Measurements from ENCODE around the gene OASL.

The OASL gene

GRCh38 chr12:121064116-121064515 is 25.1 kb upstream of the OASL start:
- no peak overlapping the region for H2AFZ ChIP-seq (ENCODE audit: low read length)
- H3K4me3 ChIP-seq (ENCODE audit: low read length, poor library complexity, severe bottlenecking): no peak overlapping the region
- H3K9me3 ChIP-seq (ENCODE audit: insufficient read depth, low read depth, low read length): no peaks in the 10 kb centered on the region
- no peaks in the 10 kb centered on the region for H3F3A ChIP-seq (ENCODE audit: low read depth)
- no peaks in the 10 kb centered on the region for H3K27me3 ChIP-seq (ENCODE audit: insufficient read depth, low read length, poor library complexity, severe bottlenecking)
- H3K79me2 ChIP-seq (ENCODE audit: insufficient read depth, low read length): no peaks in the 10 kb centered on the region
- H4K20me1 ChIP-seq (ENCODE audit: insufficient read depth, low read length, poor library complexity, severe bottlenecking): no peaks in the 10 kb centered on the region
- H3K4me1 ChIP-seq (ENCODE audit: insufficient read depth, low read length, poor library complexity, severe bottlenecking): peaks cover 8% of the 10 kb centered on the region
- TF ChIP-seq EZH2phosphoT487 (IDR thresholded peaks at IDR 0.05; ENCODE audit: borderline replicate concordance) (no peak), CTCF (conservative IDR thresholded peaks at IDR 0.05; ENCODE audit: low read length) (no peak)
- no peaks in the 10 kb centered on the region for H3K36me3 ChIP-seq (ENCODE audit: insufficient read depth, low read length)
- H3K4me2 ChIP-seq (ENCODE audit: low read depth, low read length, poor library complexity, severe bottlenecking): no peak overlapping the region
- H3K9me2 ChIP-seq (replicated peaks; ENCODE audit: low read depth, low read length): no peaks in the 10 kb centered on the region
- no peak overlapping the region for H3K9ac ChIP-seq (ENCODE audit: low read depth, low read length, poor library complexity, severe bottlenecking)

DNA sequence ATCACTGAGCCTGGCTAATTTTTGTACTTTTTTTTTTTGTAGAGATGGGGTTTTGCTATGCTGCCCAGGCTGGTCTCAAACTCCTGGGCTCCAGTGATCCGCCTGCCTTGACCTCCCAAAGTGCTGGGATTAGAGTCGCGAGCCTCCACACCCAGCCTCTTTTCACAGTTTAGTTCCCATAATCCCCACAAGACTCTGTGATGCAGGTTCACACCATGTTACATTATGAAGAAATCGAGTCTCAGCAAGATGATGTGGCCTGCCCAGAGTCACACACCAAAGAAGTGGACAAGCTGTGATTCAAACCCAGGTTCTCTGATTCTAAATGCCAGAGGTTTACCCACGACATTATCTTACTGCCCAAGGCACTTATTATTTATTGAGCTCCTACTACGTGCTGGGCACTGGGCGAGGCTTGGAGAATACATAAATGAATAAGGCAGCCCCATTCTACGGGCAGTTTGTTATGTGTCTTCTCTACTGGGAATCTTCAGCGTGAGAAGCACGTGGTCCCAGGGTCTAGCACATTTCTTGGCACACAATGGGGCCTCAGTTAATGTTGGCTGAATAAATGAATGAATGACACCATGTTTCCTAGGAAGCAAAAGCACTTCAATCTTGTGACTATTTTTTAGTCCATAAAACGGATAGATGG is 23.5 kb upstream of the OASL start:
- Histone ChIP-seq H3K9me2 (replicated peaks; ENCODE audit: low read depth, low read length) (no peaks in the 10 kb centered on the region), H3K79me2 (ENCODE audit: insufficient read depth, low read length) (no peaks in the 10 kb centered on the region), H3K4me1 (ENCODE audit: insufficient read depth, low read length, poor library complexity, severe bottlenecking) (peaks cover 8% of the 10 kb centered on the region), H3K9ac (ENCODE audit: low read depth, low read length, poor library complexity, severe bottlenecking) (no peak overlapping the region), H3F3A (ENCODE audit: low read depth) (no peaks in the 10 kb centered on the region), H4K20me1 (ENCODE audit: insufficient read depth, low read length, poor library complexity, severe bottlenecking) (no peaks in the 10 kb centered on the region), H3K4me3 (ENCODE audit: low read length, poor library complexity, severe bottlenecking) (no peak overlapping the region), H2AFZ (ENCODE audit: low read length) (no peak overlapping the region), H3K36me3 (ENCODE audit: insufficient read depth, low read length) (no peaks in the 10 kb centered on the region), H3K27me3 (ENCODE audit: insufficient read depth, low read length, poor library complexity, severe bottlenecking) (no peaks in the 10 kb centered on the region), H3K4me2 (ENCODE audit: low read depth, low read length, poor library complexity, severe bottlenecking) (no peak overlapping the region), H3K9me3 (ENCODE audit: insufficient read depth, low read depth, low read length) (no peaks in the 10 kb centered on the region)
- TF ChIP-seq EZH2phosphoT487 (IDR thresholded peaks at IDR 0.05; ENCODE audit: borderline replicate concordance): no peak
- TF ChIP-seq CTCF (conservative IDR thresholded peaks at IDR 0.05; ENCODE audit: low read length): no peak

DNA sequence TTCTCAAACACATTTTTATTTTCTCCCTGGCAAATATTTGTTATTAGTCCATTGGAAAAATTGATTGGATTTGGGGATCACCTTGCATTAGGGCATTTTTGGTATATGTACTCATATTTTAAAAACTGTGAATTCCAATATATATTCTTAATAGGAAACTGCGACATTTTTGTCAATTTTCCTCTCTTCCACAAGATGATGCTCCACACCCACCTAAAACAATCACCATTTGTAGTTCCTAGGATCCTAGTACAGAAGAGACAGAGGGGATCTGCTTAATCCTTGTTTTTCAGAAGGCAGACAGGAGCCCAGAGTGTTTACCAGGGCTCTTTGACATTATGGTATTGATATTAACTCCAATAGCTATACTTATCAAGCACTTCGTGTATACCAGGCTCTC is 22.8 kb upstream of the OASL start:
- H3K9me2 ChIP-seq (replicated peaks; ENCODE audit: low read depth, low read length): no peaks in the 10 kb centered on the region
- no peak overlapping the region for H3K4me2 ChIP-seq (ENCODE audit: low read depth, low read length, poor library complexity, severe bottlenecking)
- TF ChIP-seq EZH2phosphoT487 (IDR thresholded peaks at IDR 0.05; ENCODE audit: borderline replicate concordance) (no peak), CTCF (conservative IDR thresholded peaks at IDR 0.05; ENCODE audit: low read length) (peak; percentile 80)
- no peak overlapping the region for H3K9ac ChIP-seq (ENCODE audit: low read depth, low read length, poor library complexity, severe bottlenecking)
- H2AFZ ChIP-seq (ENCODE audit: low read length): no peak overlapping the region
- no peaks in the 10 kb centered on the region for H3F3A ChIP-seq (ENCODE audit: low read depth)
- H3K9me3 ChIP-seq (ENCODE audit: insufficient read depth, low read depth, low read length): no peaks in the 10 kb centered on the region
- no peaks in the 10 kb centered on the region for H3K36me3 ChIP-seq (ENCODE audit: insufficient read depth, low read length)
- H3K4me1 ChIP-seq (ENCODE audit: insufficient read depth, low read length, poor library complexity, severe bottlenecking): peaks cover 8% of the 10 kb centered on the region
- H3K4me3 ChIP-seq (ENCODE audit: low read length, poor library complexity, severe bottlenecking): no peak overlapping the region
- H3K79me2 ChIP-seq (ENCODE audit: insufficient read depth, low read length): no peaks in the 10 kb centered on the region
- no peaks in the 10 kb centered on the region for H3K27me3 ChIP-seq (ENCODE audit: insufficient read depth, low read length, poor library complexity, severe bottlenecking)
- H4K20me1 ChIP-seq (ENCODE audit: insufficient read depth, low read length, poor library complexity, severe bottlenecking): no peaks in the 10 kb centered on the region
